ENCODE results near the gene ZNF101.
"Not testable (repeated sequence)": the region's sequence is repeated elsewhere in the genome, so short reads cannot be mapped to it uniquely, and the experiment has no call there.

ZNF101 gene

GRCh38 chr19:19661675-19662251, 6.9 kb upstream of the ZNF101 start:
- DNase-seq (ENCODE audit: low spot score), result no peak

- DNase-seq (ENCODE audit: low spot score), result no peak
Observed at GRCh38 chr19:19662344-19662743, 6.3 kb upstream of the ZNF101 start.

- DNase-seq (ENCODE audit: low spot score), result no peak
Observed at GRCh38 chr19:19662871-19663255, 5.8 kb upstream of the ZNF101 start.

- peak; percentile 89 for DNase-seq (ENCODE audit: low spot score)
Observed at GRCh38 chr19:19663256-19664120, 5.2 kb upstream of the ZNF101 start, which contains the start of gene ATP13A1. TSS of gene ATP13A1 (minus strand) at chr19:19663676. CDS start at chr19:19663666, 10 bp downstream.

- DNase-seq (ENCODE audit: low spot score), result not testable (repeated sequence)
Observed at GRCh38 chr19:19665420-19665948, 3.2 kb upstream of the ZNF101 start.

GRCh38 chr19:19670070-19670551, 1.5 kb downstream of the ZNF101 start:
- DNase-seq (ENCODE audit: low spot score), result peak; percentile 26

GRCh38 chr19:19672816-19673215, 4.2 kb downstream of the ZNF101 start:
- no peak for DNase-seq (ENCODE audit: low spot score)

- DNase-seq (ENCODE audit: low spot score), result no peak
Observed at GRCh38 chr19:19674315-19674714, 5.7 kb downstream of the ZNF101 start.

GRCh38 chr19:19677579-19677978, 8.9 kb downstream of the ZNF101 start:
- no peak for DNase-seq (ENCODE audit: low spot score)

GRCh38 chr19:19679176-19680073, 10.8 kb downstream of the ZNF101 start:
- DNase-seq (ENCODE audit: low spot score), result no peak

- DNase-seq (ENCODE audit: low spot score), result not testable (repeated sequence)
Observed at GRCh38 chr19:19686119-19686518, 17.5 kb downstream of the ZNF101 start.

GRCh38 chr19:19686580-19686979, 17.9 kb downstream of the ZNF101 start:
- DNase-seq (ENCODE audit: low spot score), result no peak

- no peak for DNase-seq (ENCODE audit: low spot score)
Observed at GRCh38 chr19:19687090-19687489, 18.5 kb downstream of the ZNF101 start.

- DNase-seq (ENCODE audit: low spot score), result not testable (repeated sequence)
Observed at GRCh38 chr19:19689023-19689422, 20.4 kb downstream of the ZNF101 start.

GRCh38 chr19:19691683-19692082, 23.0 kb downstream of the ZNF101 start:
- no peak for DNase-seq (ENCODE audit: low spot score)

- no peak for DNase-seq (ENCODE audit: low spot score)
Observed at GRCh38 chr19:19696386-19696785, 27.7 kb downstream of the ZNF101 start.

- DNase-seq (ENCODE audit: low spot score), result no peak
Observed at GRCh38 chr19:19697589-19697988, 28.9 kb downstream of the ZNF101 start.

- not testable (repeated sequence) for DNase-seq (ENCODE audit: low spot score)
Observed at GRCh38 chr19:19700493-19700892, 31.9 kb downstream of the ZNF101 start.

GRCh38 chr19:19704836-19705235, 36.2 kb downstream of the ZNF101 start:
- DNase-seq (ENCODE audit: low spot score), result no peak

- no peak for DNase-seq (ENCODE audit: low spot score)
Observed at GRCh38 chr19:19710506-19710905, 41.9 kb downstream of the ZNF101 start.

GRCh38 chr19:19711306-19711933, 42.8 kb downstream of the ZNF101 start:
- DNase-seq (ENCODE audit: low spot score), result no peak

All from iPS-NIHi11 (cell line).